HG03469 (cell line): ENCODE measurements around the gene AGO1.
"Not testable (repeated sequence)": the region's sequence is repeated elsewhere in the genome, so short reads cannot be mapped to it uniquely, and the experiment has no call there.

Source experiments
- ATAC-seq: cut with Tn5 transposase; IDR thresholded peaks from one replicate; pipeline ENCODE4 v1.9.1; 2021; ENCODE audit warnings: mild to moderate bottlenecking, moderate library complexity, moderate number of reproducible peaks; ENCODE audit not compliant: unreplicated experiment

Gene AGO1

DNA sequence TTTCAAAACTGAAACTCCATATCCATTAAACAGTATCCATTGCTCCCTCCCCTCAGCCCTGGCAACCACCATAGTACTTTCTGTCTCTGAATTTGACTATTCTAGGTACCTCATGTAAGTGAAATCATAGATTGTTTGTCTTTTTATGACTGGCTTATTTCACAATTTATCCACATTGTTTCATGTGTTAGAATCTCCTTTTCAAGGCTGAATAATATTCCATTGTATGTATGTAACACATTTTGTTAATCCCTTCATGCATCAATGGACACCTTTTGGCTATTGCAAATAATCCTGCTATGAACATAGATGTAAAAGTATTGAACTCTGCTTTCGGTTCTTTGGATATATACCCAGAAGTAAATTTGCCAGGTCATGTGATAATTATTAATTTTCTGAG lies 85.4 kb downstream of the AGO1 start:
- no peak for ATAC-seq

DNA sequence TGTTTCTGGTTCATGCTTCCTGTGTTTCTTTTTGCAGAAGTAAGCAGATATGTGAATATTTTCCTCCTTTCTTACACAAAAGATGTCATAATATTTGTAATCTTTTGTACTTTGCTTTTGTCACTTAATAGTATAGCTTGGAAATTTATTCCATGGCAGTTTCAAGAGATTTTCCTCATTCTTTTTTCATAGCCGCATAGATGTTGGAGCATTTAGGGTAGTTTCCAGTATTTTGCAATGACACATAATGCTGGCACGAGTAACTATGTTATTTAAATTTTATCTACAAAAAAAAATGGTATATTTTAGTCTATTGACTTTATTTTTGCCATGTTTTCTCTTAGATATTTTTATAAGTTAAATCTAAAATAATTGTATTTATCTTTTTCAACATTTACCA lies 88.6 kb downstream of the AGO1 start:
- ATAC-seq = no peak

DNA sequence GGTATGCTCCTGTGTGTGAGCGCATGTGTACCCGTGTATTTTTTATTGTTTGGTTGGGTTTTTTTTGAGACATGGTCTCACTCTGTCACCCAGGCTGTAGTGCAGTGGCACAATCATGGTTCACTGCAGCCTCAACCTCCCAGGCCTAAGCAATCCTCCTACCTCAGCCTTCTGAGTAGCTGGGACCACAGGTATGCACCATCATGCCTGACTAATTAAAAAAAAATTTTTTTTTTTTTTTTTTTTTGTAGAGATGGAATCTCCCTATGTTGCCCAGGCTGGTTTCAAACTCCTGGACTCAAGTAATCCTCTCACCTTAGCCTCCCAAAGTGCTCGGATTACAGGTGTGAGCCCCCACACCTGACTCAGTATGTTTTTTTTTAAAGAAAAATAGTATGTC lies 89.6 kb downstream of the AGO1 start:
- ATAC-seq = not testable (repeated sequence)

DNA sequence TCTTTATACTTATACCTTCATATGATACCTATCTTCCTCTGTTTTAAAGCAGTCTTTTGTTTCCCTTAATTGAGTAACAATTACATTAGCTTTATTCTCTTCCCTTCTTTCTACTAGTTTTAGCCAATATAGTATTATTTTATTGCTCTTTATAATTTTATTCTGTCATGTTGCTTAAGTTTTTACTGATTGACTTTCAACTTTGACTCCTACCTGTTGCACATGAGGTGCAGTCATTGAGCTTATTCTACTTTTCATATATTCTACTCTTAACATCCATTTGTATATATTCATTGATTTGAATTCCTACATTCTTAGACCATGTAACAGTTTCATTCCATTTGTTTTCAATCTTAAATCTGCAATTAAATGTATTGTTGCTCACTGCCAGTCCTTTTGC lies 97.1 kb downstream of the AGO1 start:
- ATAC-seq = no peak
